GM23338 (cell line): ENCODE measurements around the gene SMG6.

Experiments used
- CREB1 ChIP-seq: fragments of 250-450 bp; sonication (Bioruptor Pico); IDR thresholded peaks from 2 replicates; pipeline ENCODE4 v1.5.0; 2020; ENCODE audit warnings: low read depth, mild to moderate bottlenecking, moderate library complexity
- EZH2 ChIP-seq: fragments of 200-600 bp; sonication (generic); IDR thresholded peaks from one replicate; pipeline ENCODE4 v1.8.0; 2017; ENCODE audit warnings: antibody characterized with exemption, mild to moderate bottlenecking, low read depth; ENCODE audit not compliant: unreplicated experiment
- EZH2phosphoT487 ChIP-seq: fragments of 200-600 bp; sonication (generic); IDR thresholded peaks from one replicate; pipeline ENCODE4 v1.8.1; 2018; ENCODE audit warnings: antibody characterized with exemption; ENCODE audit not compliant: unreplicated experiment
- JUNB ChIP-seq: IDR thresholded peaks from one replicate; pipeline ENCODE4 v1.6.1; 2016; ENCODE audit warnings: antibody characterized with exemption; ENCODE audit not compliant: unreplicated experiment
- NANOG ChIP-seq: IDR thresholded peaks from 2 replicates; pipeline ENCODE4 v1.6.1; 2016; ENCODE audit warnings: antibody characterized with exemption, borderline replicate concordance
- POLR2AphosphoS5 ChIP-seq: IDR thresholded peaks from 2 replicates; pipeline ENCODE4 v1.6.1; 2016; ENCODE audit warnings: antibody characterized with exemption, low read depth
- STAT1 ChIP-seq: IDR thresholded peaks from one replicate; pipeline ENCODE4 v1.6.1; 2016; ENCODE audit warnings: antibody characterized with exemption; ENCODE audit not compliant: unreplicated experiment
- ZNF114 ChIP-seq: fragments of 250-450 bp; sonication (Bioruptor Pico); IDR thresholded peaks from 2 replicates; pipeline ENCODE4 v1.5.0; 2020; ENCODE audit warnings: mild to moderate bottlenecking, moderate library complexity
- ZNF331 ChIP-seq: fragments of 250-450 bp; sonication (Bioruptor Pico); IDR thresholded peaks from 2 replicates; pipeline ENCODE4 v1.5.0; 2020; ENCODE audit warnings: low read depth, mild to moderate bottlenecking, moderate library complexity
- TF ChIP-seq, protein P1 (sequence below), 2 experiments: fragments of 200-600 bp in 1 of 2; sonication (generic) in 1 of 2; conservative IDR thresholded peaks; 2 replicates each; pipeline versions ENCODE4 v1.5.1 to v1.6.1; 2016 to 2017; ENCODE audit warnings: antibody characterized with exemption in 2 of 2, low read depth in 2 of 2, mild to moderate bottlenecking in 2 of 2, moderate library complexity in 1 of 2
- TF ChIP-seq, protein P2 (sequence below): IDR thresholded peaks from 2 replicates; pipeline ENCODE4 v1.6.1; 2016; ENCODE audit warnings: antibody characterized with exemption
- TF ChIP-seq, protein P3 (sequence below): IDR thresholded peaks from one replicate; pipeline ENCODE4 v1.6.1; 2018; ENCODE audit warnings: antibody characterized with exemption; ENCODE audit not compliant: unreplicated experiment
- TF ChIP-seq, protein P4 (sequence below): fragments of 250-450 bp; sonication (Bioruptor Pico); IDR thresholded peaks from 2 replicates; pipeline ENCODE4 v1.5.0; 2020; ENCODE audit warnings: mild to moderate bottlenecking, moderate library complexity

DNA sequence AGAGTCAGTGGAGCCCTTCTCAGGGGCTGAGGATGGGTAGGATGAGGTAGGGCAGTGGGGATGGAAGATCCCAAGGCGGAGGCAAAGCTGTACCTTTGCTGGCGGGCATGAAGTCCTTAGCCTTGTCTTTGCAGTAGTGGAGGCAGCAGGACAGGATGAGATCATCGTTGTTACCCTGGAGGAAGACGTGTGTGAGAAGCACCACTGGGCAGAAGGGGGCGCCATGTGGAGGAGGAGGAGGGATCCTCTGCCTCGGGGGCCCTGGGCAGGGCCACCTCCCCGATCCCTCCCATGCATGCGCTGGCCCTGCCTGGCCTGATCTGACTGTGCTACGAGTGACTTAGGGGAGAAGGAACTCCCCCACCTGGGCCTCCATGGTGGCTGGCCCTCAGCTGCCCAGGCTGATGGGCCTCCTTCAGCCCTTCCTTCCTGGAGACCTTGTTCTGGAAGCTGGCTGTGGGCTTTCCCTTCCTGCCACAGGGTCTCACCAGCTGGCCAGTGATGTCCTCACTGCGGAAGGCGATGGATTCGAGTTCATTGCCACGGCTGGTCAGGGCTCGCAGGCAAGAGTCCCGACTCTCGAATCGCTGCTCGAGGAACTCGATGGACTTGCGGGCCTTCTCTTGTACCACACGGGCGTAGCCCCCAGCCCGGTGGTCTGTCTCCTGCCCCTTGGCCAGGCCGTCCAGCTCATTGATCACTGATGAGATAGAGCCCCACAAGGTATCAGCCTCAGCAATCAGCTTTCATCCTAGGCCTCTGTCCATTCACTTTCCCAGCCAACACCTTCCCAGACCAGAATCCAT lies 238.4 kb downstream of the SMG6 start:
- TF ChIP-seq, protein P1, sequence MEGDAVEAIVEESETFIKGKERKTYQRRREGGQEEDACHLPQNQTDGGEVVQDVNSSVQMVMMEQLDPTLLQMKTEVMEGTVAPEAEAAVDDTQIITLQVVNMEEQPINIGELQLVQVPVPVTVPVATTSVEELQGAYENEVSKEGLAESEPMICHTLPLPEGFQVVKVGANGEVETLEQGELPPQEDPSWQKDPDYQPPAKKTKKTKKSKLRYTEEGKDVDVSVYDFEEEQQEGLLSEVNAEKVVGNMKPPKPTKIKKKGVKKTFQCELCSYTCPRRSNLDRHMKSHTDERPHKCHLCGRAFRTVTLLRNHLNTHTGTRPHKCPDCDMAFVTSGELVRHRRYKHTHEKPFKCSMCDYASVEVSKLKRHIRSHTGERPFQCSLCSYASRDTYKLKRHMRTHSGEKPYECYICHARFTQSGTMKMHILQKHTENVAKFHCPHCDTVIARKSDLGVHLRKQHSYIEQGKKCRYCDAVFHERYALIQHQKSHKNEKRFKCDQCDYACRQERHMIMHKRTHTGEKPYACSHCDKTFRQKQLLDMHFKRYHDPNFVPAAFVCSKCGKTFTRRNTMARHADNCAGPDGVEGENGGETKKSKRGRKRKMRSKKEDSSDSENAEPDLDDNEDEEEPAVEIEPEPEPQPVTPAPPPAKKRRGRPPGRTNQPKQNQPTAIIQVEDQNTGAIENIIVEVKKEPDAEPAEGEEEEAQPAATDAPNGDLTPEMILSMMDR (conservative IDR thresholded peaks at IDR 0.05; ENCODE audit: low read depth in 2 of 2) = peak; percentile 58 to 91
- no peak for TF ChIP-seq EZH2
- no peak for TF ChIP-seq POLR2AphosphoS5
- TF ChIP-seq, protein P2, sequence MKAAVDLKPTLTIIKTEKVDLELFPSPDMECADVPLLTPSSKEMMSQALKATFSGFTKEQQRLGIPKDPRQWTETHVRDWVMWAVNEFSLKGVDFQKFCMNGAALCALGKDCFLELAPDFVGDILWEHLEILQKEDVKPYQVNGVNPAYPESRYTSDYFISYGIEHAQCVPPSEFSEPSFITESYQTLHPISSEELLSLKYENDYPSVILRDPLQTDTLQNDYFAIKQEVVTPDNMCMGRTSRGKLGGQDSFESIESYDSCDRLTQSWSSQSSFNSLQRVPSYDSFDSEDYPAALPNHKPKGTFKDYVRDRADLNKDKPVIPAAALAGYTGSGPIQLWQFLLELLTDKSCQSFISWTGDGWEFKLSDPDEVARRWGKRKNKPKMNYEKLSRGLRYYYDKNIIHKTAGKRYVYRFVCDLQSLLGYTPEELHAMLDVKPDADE = no peak
- no peak for TF ChIP-seq CREB1 (CRISPR knock-in tag)
- TF ChIP-seq JUNB = no peak
- TF ChIP-seq, protein P3, sequence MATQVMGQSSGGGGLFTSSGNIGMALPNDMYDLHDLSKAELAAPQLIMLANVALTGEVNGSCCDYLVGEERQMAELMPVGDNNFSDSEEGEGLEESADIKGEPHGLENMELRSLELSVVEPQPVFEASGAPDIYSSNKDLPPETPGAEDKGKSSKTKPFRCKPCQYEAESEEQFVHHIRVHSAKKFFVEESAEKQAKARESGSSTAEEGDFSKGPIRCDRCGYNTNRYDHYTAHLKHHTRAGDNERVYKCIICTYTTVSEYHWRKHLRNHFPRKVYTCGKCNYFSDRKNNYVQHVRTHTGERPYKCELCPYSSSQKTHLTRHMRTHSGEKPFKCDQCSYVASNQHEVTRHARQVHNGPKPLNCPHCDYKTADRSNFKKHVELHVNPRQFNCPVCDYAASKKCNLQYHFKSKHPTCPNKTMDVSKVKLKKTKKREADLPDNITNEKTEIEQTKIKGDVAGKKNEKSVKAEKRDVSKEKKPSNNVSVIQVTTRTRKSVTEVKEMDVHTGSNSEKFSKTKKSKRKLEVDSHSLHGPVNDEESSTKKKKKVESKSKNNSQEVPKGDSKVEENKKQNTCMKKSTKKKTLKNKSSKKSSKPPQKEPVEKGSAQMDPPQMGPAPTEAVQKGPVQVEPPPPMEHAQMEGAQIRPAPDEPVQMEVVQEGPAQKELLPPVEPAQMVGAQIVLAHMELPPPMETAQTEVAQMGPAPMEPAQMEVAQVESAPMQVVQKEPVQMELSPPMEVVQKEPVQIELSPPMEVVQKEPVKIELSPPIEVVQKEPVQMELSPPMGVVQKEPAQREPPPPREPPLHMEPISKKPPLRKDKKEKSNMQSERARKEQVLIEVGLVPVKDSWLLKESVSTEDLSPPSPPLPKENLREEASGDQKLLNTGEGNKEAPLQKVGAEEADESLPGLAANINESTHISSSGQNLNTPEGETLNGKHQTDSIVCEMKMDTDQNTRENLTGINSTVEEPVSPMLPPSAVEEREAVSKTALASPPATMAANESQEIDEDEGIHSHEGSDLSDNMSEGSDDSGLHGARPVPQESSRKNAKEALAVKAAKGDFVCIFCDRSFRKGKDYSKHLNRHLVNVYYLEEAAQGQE = no peak
- TF ChIP-seq EZH2phosphoT487 = no peak
- TF ChIP-seq, protein P4, sequence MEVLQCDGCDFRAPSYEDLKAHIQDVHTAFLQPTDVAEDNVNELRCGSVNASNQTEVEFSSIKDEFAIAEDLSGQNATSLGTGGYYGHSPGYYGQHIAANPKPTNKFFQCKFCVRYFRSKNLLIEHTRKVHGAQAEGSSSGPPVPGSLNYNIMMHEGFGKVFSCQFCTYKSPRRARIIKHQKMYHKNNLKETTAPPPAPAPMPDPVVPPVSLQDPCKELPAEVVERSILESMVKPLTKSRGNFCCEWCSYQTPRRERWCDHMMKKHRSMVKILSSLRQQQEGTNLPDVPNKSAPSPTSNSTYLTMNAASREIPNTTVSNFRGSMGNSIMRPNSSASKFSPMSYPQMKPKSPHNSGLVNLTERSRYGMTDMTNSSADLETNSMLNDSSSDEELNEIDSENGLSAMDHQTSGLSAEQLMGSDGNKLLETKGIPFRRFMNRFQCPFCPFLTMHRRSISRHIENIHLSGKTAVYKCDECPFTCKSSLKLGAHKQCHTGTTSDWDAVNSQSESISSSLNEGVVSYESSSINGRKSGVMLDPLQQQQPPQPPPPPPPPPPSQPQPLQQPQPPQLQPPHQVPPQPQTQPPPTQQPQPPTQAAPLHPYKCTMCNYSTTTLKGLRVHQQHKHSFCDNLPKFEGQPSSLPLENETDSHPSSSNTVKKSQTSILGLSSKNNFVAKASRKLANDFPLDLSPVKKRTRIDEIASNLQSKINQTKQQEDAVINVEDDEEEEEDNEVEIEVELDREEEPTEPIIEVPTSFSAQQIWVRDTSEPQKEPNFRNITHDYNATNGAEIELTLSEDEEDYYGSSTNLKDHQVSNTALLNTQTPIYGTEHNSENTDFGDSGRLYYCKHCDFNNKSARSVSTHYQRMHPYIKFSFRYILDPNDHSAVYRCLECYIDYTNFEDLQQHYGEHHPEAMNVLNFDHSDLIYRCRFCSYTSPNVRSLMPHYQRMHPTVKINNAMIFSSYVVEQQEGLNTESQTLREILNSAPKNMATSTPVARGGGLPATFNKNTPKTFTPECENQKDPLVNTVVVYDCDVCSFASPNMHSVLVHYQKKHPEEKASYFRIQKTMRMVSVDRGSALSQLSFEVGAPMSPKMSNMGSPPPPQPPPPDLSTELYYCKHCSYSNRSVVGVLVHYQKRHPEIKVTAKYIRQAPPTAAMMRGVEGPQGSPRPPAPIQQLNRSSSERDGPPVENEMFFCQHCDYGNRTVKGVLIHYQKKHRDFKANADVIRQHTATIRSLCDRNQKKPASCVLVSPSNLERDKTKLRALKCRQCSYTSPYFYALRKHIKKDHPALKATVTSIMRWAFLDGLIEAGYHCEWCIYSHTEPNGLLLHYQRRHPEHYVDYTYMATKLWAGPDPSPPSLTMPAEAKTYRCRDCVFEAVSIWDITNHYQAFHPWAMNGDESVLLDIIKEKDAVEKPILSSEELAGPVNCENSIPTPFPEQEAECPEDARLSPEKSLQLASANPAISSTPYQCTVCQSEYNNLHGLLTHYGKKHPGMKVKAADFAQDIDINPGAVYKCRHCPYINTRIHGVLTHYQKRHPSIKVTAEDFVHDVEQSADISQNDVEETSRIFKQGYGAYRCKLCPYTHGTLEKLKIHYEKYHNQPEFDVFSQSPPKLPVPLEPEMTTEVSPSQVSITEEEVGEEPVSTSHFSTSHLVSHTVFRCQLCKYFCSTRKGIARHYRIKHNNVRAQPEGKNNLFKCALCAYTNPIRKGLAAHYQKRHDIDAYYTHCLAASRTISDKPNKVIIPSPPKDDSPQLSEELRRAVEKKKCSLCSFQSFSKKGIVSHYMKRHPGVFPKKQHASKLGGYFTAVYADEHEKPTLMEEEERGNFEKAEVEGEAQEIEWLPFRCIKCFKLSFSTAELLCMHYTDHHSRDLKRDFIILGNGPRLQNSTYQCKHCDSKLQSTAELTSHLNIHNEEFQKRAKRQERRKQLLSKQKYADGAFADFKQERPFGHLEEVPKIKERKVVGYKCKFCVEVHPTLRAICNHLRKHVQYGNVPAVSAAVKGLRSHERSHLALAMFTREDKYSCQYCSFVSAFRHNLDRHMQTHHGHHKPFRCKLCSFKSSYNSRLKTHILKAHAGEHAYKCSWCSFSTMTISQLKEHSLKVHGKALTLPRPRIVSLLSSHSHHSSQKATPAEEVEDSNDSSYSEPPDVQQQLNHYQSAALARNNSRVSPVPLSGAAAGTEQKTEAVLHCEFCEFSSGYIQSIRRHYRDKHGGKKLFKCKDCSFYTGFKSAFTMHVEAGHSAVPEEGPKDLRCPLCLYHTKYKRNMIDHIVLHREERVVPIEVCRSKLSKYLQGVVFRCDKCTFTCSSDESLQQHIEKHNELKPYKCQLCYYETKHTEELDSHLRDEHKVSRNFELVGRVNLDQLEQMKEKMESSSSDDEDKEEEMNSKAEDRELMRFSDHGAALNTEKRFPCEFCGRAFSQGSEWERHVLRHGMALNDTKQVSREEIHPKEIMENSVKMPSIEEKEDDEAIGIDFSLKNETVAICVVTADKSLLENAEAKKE = no peak
- no peak for TF ChIP-seq ZNF331 (CRISPR knock-in tag)
- TF ChIP-seq STAT1 = no peak
- no peak for TF ChIP-seq NANOG
- no peak for TF ChIP-seq ZNF114
